PC-9 (cell line): ENCODE data around the gene MLXIPL. TPM values are rescaled to one million over a fixed set of nuclear protein-coding genes. Genes with fewer than 3 reads are reported as not detected.

ENCODE experiments used
- BruUV-seq: library from RNA; stranded (reverse); fragments of 400-500 nt; replicated peaks from 2 replicates; lab custom pipeline; 2021; lab: Mats Ljungman, UMichigan
- CTCF ChIA-PET: fragments of 300-600 bp; sonication (Branson Sonifier 250); formaldehyde crosslinking; loops from one replicate; lab custom pipeline; 2022; ENCODE audit warnings: antibody characterized with exemption; lab: Charles Lee
- POLR2A ChIA-PET: fragments of 300-600 bp; sonication (Branson Sonifier 250); formaldehyde crosslinking; loops from one replicate; lab custom pipeline; 2022; ENCODE audit warnings: antibody characterized with exemption; ENCODE audit not compliant: unreplicated experiment; lab: Charles Lee
- DNase-seq, 2 experiments: peaks; one replicate each; pipeline versions ENCODE4 v3.0.0 to v3.0.0-alpha.2; 2015 to 2022; ENCODE audit warnings: mixed read lengths in 1 of 2
- H2AFZ ChIP-seq: fragments of 200-600 bp; sonication (generic); 2 replicates; pipeline ENCODE4 v1.8.1; 2017; ENCODE audit warnings: antibody characterized with exemption
- H3F3A ChIP-seq: fragments of 200-600 bp; sonication (generic); 2 replicates; pipeline ENCODE4 v1.8.1; 2017; ENCODE audit warnings: antibody characterized with exemption, mild to moderate bottlenecking, low read depth; ENCODE audit not compliant: insufficient read depth
- H3K27ac ChIP-seq: fragments of 200-600 bp; sonication (generic); 2 replicates; pipeline ENCODE4 v1.6.1; 2016; ENCODE audit warnings: mixed run types
- H3K27me3 ChIP-seq: fragments of 200-600 bp; sonication (generic); 2 replicates; pipeline ENCODE4 v1.6.1; 2016; ENCODE audit warnings: low read depth, mixed run types; ENCODE audit not compliant: insufficient read depth
- H3K36me3 ChIP-seq: fragments of 200-600 bp; sonication (generic); 2 replicates; pipeline ENCODE4 v1.6.1; 2016; ENCODE audit warnings: low read depth, mixed run types
- H3K4me1 ChIP-seq: fragments of 200-600 bp; sonication (generic); replicated peaks from 2 replicates; pipeline ENCODE4 v1.6.1; 2016; ENCODE audit warnings: mixed run types; ENCODE audit not compliant: insufficient read depth
- H3K4me2 ChIP-seq: fragments of 200-600 bp; sonication (generic); 2 replicates; pipeline ENCODE4 v1.6.1; 2017; ENCODE audit warnings: mixed run types
- H3K4me3 ChIP-seq: fragments of 200-600 bp; sonication (generic); 2 replicates; pipeline ENCODE4 v1.6.1; 2016; ENCODE audit warnings: mixed run types
- H3K79me2 ChIP-seq: fragments of 200-600 bp; sonication (generic); 2 replicates; pipeline ENCODE4 v1.6.1; 2017; ENCODE audit warnings: low read depth, mixed run types
- H3K9me2 ChIP-seq: fragments of 200-600 bp; sonication (generic); 2 replicates; pipeline ENCODE4 v1.8.1; 2017; ENCODE audit warnings: mild to moderate bottlenecking; ENCODE audit not compliant: insufficient read depth
- H3K9me3 ChIP-seq: fragments of 200-600 bp; sonication (generic); 2 replicates; pipeline ENCODE4 v1.8.1; 2016; ENCODE audit warnings: low read depth; ENCODE audit not compliant: insufficient read depth
- H4K20me1 ChIP-seq: fragments of 200-600 bp; sonication (generic); 2 replicates; pipeline ENCODE4 v1.8.1; 2017; ENCODE audit not compliant: insufficient read depth
- EZH2 ChIP-seq: fragments of 200-600 bp; sonication (generic); IDR thresholded peaks from 2 replicates; pipeline ENCODE4 v1.8.0; 2017; ENCODE audit warnings: antibody characterized with exemption, low read depth
- intact Hi-C: fragments of 100-400 bp; cut with micrococcal nuclease; formaldehyde crosslinking; loops from one replicate; pipeline ENCODE4 v1.10.0; 2022; ENCODE audit not compliant: unreplicated experiment
- total RNA-seq: library from RNA; stranded (reverse); gene quantifications from 2 replicates; pipeline ENCODE4 v1.2.3, GENCODE V29; 2021
- TF ChIP-seq, protein P1 (sequence below): fragments of 200-600 bp; sonication (generic); conservative IDR thresholded peaks from 2 replicates; pipeline ENCODE4 v1.6.1; 2017; ENCODE audit warnings: mixed run types, antibody characterized with exemption, mild to moderate bottlenecking, moderate library complexity

MLXIPL gene
- total RNA-seq, 1 experiment from 2014 or later = 24.9 TPM

DNA sequence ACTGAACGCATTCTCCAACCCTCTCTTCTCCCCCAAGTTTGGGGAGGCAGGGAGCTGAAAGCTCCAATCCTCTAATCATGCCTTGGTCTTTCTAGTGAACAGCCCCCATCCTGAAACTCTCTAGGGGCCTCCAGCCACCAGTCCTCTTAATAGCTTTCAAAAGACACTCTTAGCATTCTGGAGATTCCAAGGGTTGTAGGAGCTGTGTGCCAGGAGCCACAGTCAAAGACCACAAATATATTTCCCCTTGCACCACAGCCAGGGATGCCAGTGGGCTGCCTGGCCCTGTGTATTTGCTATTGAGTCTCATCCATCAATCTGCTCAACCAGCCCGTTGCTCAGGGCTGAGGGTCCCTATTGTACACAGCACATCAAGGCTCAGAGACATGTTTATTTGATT, 18.5 kb upstream of the MLXIPL start:
- H3K4me2 ChIP-seq = no peak overlapping the region
- no peaks in the 10 kb centered on the region for H3K36me3 ChIP-seq
- H4K20me1 ChIP-seq = no peaks in the 10 kb centered on the region
- intact Hi-C loops = no loop called here
- peaks cover 4% of the 10 kb centered on the region; the same call in 1 of the 2 replicates for H3K4me1 ChIP-seq
- no peaks in the 10 kb centered on the region for H3K27me3 ChIP-seq
- CTCF ChIA-PET = no interaction called here
- no peak overlapping the region for H3K27ac ChIP-seq
- TF ChIP-seq, protein P1, sequence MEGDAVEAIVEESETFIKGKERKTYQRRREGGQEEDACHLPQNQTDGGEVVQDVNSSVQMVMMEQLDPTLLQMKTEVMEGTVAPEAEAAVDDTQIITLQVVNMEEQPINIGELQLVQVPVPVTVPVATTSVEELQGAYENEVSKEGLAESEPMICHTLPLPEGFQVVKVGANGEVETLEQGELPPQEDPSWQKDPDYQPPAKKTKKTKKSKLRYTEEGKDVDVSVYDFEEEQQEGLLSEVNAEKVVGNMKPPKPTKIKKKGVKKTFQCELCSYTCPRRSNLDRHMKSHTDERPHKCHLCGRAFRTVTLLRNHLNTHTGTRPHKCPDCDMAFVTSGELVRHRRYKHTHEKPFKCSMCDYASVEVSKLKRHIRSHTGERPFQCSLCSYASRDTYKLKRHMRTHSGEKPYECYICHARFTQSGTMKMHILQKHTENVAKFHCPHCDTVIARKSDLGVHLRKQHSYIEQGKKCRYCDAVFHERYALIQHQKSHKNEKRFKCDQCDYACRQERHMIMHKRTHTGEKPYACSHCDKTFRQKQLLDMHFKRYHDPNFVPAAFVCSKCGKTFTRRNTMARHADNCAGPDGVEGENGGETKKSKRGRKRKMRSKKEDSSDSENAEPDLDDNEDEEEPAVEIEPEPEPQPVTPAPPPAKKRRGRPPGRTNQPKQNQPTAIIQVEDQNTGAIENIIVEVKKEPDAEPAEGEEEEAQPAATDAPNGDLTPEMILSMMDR = no peak
- TF ChIP-seq EZH2 = no peak
- H3F3A ChIP-seq = peaks cover 26% of the 10 kb centered on the region; the same call in 1 of the 2 replicates
- no peak overlapping the region for H2AFZ ChIP-seq
- no TSS peak for BruUV-seq
- POLR2A ChIA-PET = no interaction called here
- H3K9me2 ChIP-seq = no peaks in the 10 kb centered on the region
- no peaks in the 10 kb centered on the region for H3K79me2 ChIP-seq
- no peaks in the 10 kb centered on the region for H3K9me3 ChIP-seq
- no peak for DNase-seq
- H3K4me3 ChIP-seq = no peak overlapping the region

DNA sequence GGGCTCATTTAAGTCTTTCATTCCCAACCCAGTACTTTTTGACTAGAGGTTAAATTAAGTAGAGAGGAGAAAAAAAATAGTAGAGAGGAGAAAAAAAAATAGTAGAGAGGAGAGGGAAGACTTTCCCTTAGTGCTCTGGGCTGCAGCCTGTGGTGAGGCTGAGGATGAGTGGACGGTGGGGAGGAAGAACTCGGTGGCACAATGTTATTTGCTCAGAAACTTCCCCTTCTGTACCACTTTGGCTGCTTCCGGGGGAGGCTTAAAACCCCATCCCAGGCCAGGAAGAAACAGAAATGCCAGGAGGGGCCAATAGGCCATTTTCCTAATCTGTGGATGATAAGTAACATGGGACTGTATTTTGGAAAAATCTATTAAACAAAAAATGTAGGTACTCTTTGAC, 14.6 kb upstream of the MLXIPL start:
- no peaks in the 10 kb centered on the region; the same call in 1 of the 2 replicates for H3F3A ChIP-seq
- intact Hi-C loops = no loop called here
- H3K4me1 ChIP-seq = peaks cover 12% of the 10 kb centered on the region
- ChIA-PET CTCF (no interaction called here), POLR2A (no interaction called here)
- no peaks in the 10 kb centered on the region for H3K9me3 ChIP-seq
- H3K4me3 ChIP-seq = no peak overlapping the region
- H2AFZ ChIP-seq = no peak overlapping the region
- no peaks in the 10 kb centered on the region for H3K36me3 ChIP-seq
- H3K4me2 ChIP-seq = no peak overlapping the region
- no peak overlapping the region for H3K27ac ChIP-seq
- TF ChIP-seq, protein P1 = no peak
- no peak for TF ChIP-seq EZH2
- no peaks in the 10 kb centered on the region for H3K27me3 ChIP-seq
- H4K20me1 ChIP-seq = no peaks in the 10 kb centered on the region
- no peak for DNase-seq
- no peaks in the 10 kb centered on the region for H3K79me2 ChIP-seq
- no peaks in the 10 kb centered on the region for H3K9me2 ChIP-seq
- no TSS peak for BruUV-seq

DNA sequence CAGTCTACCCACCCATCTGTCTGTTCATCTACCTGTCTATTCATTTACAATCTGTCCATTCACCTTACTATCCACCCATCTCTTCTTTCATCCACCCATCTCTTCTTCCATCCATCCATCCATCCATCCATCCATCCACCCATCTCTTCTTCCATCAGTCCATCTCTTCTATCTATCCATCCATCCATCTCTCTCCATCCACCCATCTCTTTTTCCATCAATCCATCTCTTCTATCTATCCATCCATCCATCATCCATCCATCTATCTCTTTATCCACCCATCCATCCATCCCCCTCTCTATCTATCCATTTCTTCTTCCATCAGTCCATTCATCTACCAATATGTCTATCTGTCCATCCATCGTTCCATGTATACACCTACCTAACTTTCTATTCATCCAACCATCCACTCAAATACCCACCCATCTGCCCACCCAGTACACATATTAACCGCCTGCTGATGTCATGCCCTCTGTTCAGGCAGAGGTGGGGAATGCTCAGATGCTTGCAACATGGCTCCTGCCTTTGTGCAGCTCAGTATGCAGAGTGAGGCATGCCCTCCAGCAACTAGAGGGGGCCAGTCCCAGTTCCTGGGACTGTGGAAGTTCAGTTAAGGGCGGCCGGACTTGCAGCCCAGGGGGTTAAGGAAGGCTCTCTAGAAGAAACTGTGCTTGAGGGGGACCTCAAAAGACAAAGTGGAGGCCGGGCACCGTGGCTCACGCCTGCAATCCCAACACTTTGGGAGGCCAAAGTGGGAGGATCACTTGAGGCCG, 11.3 kb upstream of the MLXIPL start:
- POLR2A ChIA-PET = interaction anchor here (0.6 to 0.9 kb wide), 3 partner anchors 28 to 215 kb away, joined by 4 to 12 read pairs (median 5); no protein-coding TSS in a partner anchor
- intact Hi-C loops = no loop called here
- no peak for TF ChIP-seq EZH2
- TF ChIP-seq, protein P1 = no peak
- Histone ChIP-seq H3K4me2 (peak overlapping the region; percentile 61), H3K9me3 (no peaks in the 10 kb centered on the region), H3F3A (peaks cover 2% of the 10 kb centered on the region), H3K27ac (peak overlapping the region; percentile 9; the same call in 1 of the 2 replicates), H3K4me3 (no peak overlapping the region), H3K9me2 (no peaks in the 10 kb centered on the region), H3K79me2 (no peaks in the 10 kb centered on the region), H3K36me3 (no peaks in the 10 kb centered on the region), H2AFZ (no peak overlapping the region), H4K20me1 (no peaks in the 10 kb centered on the region), H3K4me1 (peaks cover 12% of the 10 kb centered on the region), H3K27me3 (no peaks in the 10 kb centered on the region)
- CTCF ChIA-PET = interaction anchor here (0.5 to 0.9 kb wide), 2 partner anchors 11 to 112 kb away, joined by 3 to 5 read pairs; no protein-coding TSS in a partner anchor
- DNase-seq = no peak
- TSS peak; percentile 33 for BruUV-seq
